Lower leg skin (tissue), 3 donors: ENCODE data around the gene CYTH1.

Experiments
- CTCF ChIP-seq, 3 donors: fragments of 450-650 bp; IDR thresholded peaks; one replicate each; pipeline ENCODE4 v1.5.1; 2016; ENCODE audit warnings: antibody characterized with exemption in 3 of 3, mild to moderate bottlenecking in 3 of 3, moderate library complexity in 2 of 3
- POLR2A ChIP-seq, 2 donors: fragments of 450-650 bp; IDR thresholded peaks; one replicate each; pipeline ENCODE4 v1.6.1; 2016 to 2017; ENCODE audit warnings: antibody characterized with exemption in 2 of 2, mild to moderate bottlenecking in 1 of 2, moderate library complexity in 1 of 2

DNA sequence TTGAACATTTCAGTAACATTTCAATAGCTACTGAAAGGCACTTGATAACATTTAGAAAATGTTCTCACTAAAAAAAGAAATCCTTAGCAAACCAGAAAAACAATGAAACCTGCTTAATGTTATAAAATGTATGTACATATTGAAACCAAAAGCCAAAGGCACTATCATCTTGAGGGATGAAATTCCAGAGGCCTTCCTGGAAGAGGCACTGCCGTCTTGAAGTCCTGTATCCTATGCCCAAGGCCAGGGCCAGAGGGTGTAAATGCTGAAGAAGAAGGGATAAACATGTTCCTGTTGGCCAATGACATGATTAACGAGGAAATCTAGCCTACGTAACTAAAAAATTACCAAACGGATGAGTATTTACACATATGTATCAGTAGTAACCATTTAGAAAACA is 147.9 kb downstream of the CYTH1 start:
- no peak for TF ChIP-seq POLR2A (IDR thresholded peaks at IDR 0.05)
- TF ChIP-seq CTCF (IDR thresholded peaks at IDR 0.05): no peak
